Testis (tissue), 2 donors: ENCODE results near the gene DUSP18.

Experiments used
- POLR2A ChIP-seq: fragments of 450-650 bp; IDR thresholded peaks from one replicate; pipeline ENCODE4 v1.6.1; 2017; ENCODE audit warnings: antibody characterized with exemption, mild to moderate bottlenecking, moderate library complexity
- TF ChIP-seq, protein P1 (sequence below), 3 experiments: fragments of 450-650 bp in 2 of 3; fragments of 200-600 bp in 1 of 3; sonication (generic) in 1 of 3; IDR thresholded peaks; one replicate each; pipeline ENCODE4 v1.5.1; 2016 to 2019; ENCODE audit warnings: antibody characterized with exemption in 3 of 3, mild to moderate bottlenecking in 2 of 3, moderate library complexity in 1 of 3

DNA sequence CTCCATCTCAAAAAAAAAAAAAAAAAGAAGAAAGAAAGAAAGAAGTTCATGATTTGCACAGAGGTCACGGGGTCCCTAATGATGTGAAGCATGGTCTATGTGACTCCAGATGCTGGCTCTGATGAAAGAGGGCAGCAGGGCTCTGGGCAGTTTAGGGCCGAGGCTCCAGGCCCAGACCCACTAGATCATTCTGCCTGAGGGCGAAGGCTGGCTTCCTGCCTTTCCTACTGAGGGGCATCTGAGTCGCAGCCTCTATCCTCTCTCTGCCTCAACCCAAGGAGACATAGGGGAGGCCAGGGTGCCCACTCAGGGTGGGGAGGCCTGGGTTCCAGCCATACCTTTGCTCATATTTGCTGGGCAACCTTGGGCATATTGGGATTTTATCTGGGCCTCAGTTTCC lies 27.3 kb downstream of the DUSP18 start:
- TF ChIP-seq, protein P1, sequence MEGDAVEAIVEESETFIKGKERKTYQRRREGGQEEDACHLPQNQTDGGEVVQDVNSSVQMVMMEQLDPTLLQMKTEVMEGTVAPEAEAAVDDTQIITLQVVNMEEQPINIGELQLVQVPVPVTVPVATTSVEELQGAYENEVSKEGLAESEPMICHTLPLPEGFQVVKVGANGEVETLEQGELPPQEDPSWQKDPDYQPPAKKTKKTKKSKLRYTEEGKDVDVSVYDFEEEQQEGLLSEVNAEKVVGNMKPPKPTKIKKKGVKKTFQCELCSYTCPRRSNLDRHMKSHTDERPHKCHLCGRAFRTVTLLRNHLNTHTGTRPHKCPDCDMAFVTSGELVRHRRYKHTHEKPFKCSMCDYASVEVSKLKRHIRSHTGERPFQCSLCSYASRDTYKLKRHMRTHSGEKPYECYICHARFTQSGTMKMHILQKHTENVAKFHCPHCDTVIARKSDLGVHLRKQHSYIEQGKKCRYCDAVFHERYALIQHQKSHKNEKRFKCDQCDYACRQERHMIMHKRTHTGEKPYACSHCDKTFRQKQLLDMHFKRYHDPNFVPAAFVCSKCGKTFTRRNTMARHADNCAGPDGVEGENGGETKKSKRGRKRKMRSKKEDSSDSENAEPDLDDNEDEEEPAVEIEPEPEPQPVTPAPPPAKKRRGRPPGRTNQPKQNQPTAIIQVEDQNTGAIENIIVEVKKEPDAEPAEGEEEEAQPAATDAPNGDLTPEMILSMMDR (IDR thresholded peaks at IDR 0.05): no peak
- no peak for TF ChIP-seq POLR2A
